ENCODE data around the gene EDC4. TPM values are rescaled to one million over a fixed set of nuclear protein-coding genes. Genes with fewer than 3 reads are reported as not detected.
A peak's percentile ranks its signal among the peaks of the same experiment; 100 is the strongest.

The EDC4 gene
- total and polyA plus RNA-seq, 7 donors: 21.1 to 52.1 (median 33.8) TPM

DNA sequence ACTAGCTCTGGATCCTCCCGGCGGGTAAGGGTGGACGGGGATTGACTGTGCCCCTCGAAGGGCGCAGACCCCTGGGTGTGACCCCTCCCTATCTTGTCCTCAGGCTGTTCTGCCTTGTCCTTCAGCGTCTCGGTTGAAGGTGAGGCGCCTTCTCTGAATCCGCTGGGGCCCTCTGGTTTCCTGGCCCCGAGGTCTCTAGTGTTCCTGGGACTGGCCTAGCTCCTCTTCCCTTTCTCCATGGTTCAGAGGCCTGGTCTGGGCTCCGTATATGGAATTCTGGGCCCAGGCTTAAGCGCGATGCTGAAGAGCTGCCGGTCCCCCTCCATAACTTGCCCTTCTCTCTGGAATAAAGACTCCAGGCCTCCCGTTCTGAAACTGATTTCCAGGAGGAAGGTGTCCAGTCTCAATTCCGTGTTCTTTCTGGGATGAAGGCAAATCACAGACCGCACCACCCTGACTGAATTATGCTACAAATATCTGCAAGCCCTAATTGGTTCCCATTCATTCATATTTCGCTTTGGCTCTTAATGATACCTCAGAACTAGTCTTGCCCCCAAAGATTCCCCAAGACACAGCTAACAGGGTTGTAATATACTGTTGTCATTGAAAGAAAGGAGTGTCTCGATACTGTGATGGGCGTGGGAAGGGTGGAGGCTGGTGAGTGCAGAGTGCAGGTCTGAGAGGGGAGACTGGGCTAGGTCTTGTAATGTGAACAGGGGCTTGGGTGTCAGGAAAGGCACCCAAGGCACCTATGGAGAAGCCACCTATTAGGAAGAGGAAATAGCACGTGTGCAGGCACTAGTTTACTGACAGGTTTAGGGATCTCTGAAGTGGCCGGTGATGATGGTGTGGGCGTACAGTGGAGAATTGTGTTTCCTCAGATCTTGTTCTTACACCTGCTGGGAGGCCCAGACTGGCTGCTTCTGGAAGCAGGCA is 851 bp downstream of the EDC4 start:
- TF ChIP-seq, protein P1, sequence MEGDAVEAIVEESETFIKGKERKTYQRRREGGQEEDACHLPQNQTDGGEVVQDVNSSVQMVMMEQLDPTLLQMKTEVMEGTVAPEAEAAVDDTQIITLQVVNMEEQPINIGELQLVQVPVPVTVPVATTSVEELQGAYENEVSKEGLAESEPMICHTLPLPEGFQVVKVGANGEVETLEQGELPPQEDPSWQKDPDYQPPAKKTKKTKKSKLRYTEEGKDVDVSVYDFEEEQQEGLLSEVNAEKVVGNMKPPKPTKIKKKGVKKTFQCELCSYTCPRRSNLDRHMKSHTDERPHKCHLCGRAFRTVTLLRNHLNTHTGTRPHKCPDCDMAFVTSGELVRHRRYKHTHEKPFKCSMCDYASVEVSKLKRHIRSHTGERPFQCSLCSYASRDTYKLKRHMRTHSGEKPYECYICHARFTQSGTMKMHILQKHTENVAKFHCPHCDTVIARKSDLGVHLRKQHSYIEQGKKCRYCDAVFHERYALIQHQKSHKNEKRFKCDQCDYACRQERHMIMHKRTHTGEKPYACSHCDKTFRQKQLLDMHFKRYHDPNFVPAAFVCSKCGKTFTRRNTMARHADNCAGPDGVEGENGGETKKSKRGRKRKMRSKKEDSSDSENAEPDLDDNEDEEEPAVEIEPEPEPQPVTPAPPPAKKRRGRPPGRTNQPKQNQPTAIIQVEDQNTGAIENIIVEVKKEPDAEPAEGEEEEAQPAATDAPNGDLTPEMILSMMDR (IDR thresholded peaks at IDR 0.05): no peak
- H3K27ac ChIP-seq: peak overlapping the region; percentile 87
- ATAC-seq (peak in 3 of 4 donors; percentile 8 to 31 (median 18)), DNase-seq (no peak)
- peak overlapping the region; percentile 100 for H3K4me3 ChIP-seq
- H3K9me3 ChIP-seq: no peaks in the 10 kb centered on the region
- intact Hi-C loops (cut with DNase I): no loop called here
- H3K4me1 ChIP-seq: peaks cover 30% of the 10 kb centered on the region
- WGBS, 3 donors: 11 to 12% (median 11%) methylated on average over 23 of the region's 23 CpGs
- H3K27me3 ChIP-seq (ENCODE audit: insufficient read depth in 3 of 3, low read length in 2 of 3): no peaks in the 10 kb centered on the region
- H3K36me3 ChIP-seq (ENCODE audit: insufficient read depth in 1 of 2, low read depth in 1 of 2): peaks cover 2 to 65% of the 10 kb centered on the region in 2 donors

GRCh38 chr16:67874372-67874771 is 1.5 kb downstream of the EDC4 start:
- DNase-seq (no peak), ATAC-seq (no peak)
- Histone ChIP-seq H3K27me3 (ENCODE audit: insufficient read depth in 3 of 3, low read length in 2 of 3) (no peaks in the 10 kb centered on the region), H3K36me3 (ENCODE audit: insufficient read depth in 1 of 2, low read depth in 1 of 2) (peaks cover 4 to 65% of the 10 kb centered on the region in 2 donors), H3K9me3 (no peaks in the 10 kb centered on the region), H3K27ac (peak overlapping the region; percentile 87), H3K4me3 (peak overlapping the region; percentile 100), H3K4me1 (peaks cover 31% of the 10 kb centered on the region)
- WGBS, 3 donors: 36 to 44% (median 39%) methylated on average over 3 of the region's 3 CpGs
- intact Hi-C loops (cut with DNase I): no loop called here
- TF ChIP-seq, protein P1 (IDR thresholded peaks at IDR 0.05): no peak

DNA sequence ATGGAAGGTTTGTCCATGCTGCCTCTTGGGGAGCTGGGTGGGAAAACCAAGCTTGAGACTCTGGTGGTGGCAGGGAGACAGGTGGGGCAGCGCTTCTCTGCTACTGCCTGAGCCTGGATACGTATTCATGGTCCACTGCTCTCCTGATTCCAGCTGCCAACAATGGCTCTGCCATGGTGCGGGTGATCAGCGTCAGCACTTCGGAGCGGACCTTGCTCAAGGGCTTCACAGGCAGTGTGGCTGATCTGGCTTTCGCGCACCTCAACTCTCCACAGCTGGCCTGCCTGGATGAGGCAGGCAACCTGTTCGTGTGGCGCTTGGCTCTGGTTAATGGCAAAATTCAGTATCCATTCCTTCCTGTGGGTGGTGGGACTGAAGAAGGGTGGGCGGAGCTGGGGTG is 4.2 kb downstream of the EDC4 start:
- TF ChIP-seq, protein P1 (IDR thresholded peaks at IDR 0.05): no peak
- DNase-seq: no peak
- no peak for ATAC-seq
- intact Hi-C loops (cut with DNase I): no loop called here
- 93 to 96% (median 95%) methylated on average over 11 of the region's 11 CpGs for WGBS, 3 donors
- Histone ChIP-seq H3K27me3 (ENCODE audit: insufficient read depth in 3 of 3, low read length in 2 of 3) (no peaks in the 10 kb centered on the region), H3K9me3 (no peaks in the 10 kb centered on the region), H3K4me1 (peaks cover 58% of the 10 kb centered on the region), H3K4me3 (no peak overlapping the region), H3K27ac (no peak overlapping the region), H3K36me3 (ENCODE audit: insufficient read depth in 1 of 2, low read depth in 1 of 2) (peaks cover 6 to 64% of the 10 kb centered on the region in 2 donors)

DNA sequence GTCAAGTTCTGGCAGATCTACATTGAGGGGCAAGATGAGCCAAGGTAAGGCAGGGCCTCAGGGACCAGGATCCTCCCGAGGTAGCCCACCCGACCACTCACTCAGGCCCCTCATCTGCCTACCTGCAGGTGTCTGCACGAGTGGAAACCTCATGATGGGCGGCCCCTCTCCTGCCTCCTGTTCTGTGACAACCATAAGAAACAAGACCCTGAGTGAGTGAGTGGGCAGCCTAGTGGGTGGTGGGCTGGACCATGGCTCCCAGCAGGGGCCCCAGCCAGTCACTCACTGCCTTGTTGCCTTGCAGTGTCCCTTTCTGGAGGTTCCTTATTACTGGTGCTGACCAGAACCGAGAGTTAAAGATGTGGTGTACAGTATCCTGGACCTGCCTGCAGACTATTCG is 5.4 kb downstream of the EDC4 start:
- intact Hi-C loops (cut with DNase I): no loop called here
- H3K36me3 ChIP-seq (ENCODE audit: insufficient read depth in 1 of 2, low read depth in 1 of 2): peaks cover 6 to 69% of the 10 kb centered on the region in 2 donors
- no peaks in the 10 kb centered on the region for H3K27me3 ChIP-seq (ENCODE audit: insufficient read depth in 3 of 3, low read length in 2 of 3)
- ATAC-seq (no peak), DNase-seq (no peak)
- H3K4me1 ChIP-seq: peaks cover 60% of the 10 kb centered on the region
- no peak overlapping the region for H3K27ac ChIP-seq
- 83 to 89% (median 88%) methylated on average over 6 of the region's 6 CpGs for WGBS, 3 donors
- no peaks in the 10 kb centered on the region for H3K9me3 ChIP-seq
- no peak overlapping the region for H3K4me3 ChIP-seq
- TF ChIP-seq, protein P1 (IDR thresholded peaks at IDR 0.05): no peak

Data from psoas muscle (tissue), 8 donors.